Glomerular endothelial cell (primary cell): Measurements from ENCODE around the gene ASB18. TPM values are rescaled to one million over a fixed set of nuclear protein-coding genes. Genes with fewer than 3 reads are reported as not detected.

ENCODE experiments used
- DNase-seq: peaks from one replicate; pipeline ENCODE4 v3.0.0-alpha.2; 2011; ENCODE audit warnings: low read depth, low spot score; ENCODE audit errors: extremely low read depth
- total RNA-seq: library from RNA; depleted of rRNA; stranded (reverse); fragments of >200 nt; gene quantifications from 2 replicates; pipeline ENCODE4 v1.2.3, GENCODE V29; 2015

ASB18 gene
- total RNA-seq, 1 donor from 2014 or later, result not detected

DNA sequence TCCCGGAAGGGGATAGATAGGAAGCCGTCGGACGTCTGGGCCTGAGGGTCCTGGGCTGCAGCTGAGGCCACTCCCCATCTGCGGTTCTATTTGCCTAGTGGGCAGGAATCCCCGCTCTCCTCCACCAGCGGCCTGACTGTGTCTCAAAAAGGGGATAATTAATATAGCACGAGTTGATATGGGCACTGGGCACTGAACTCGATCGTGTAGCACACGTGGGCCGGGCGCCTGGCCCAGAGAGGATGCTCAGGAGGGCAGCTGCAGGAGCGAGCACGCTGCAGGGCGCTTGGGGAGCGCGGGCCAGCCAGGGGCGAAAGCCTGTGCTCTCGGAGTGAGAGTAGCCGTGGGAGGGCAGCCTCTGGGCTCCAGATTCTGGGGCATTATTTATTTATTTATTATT lies 87.3 kb downstream of the ASB18 start:
- DNase-seq, result no peak

DNA sequence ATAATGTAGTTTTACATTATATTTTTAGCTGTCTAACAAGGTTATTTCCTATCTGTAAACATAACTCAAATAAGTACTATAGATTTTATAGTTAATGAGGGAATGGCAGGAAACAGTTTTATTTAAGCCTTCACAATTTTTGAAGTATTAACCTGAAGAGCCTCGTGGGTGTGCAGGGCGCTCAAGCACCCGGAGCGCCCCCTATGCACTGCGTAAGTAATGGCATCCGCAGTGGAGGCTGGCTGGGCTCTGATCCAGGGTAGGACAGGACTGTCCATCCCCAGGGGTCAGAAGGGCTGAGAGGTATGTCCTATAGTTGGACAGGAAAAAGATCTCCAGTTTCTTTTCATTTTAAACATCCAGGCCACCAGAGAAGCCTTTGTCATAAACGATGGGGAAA lies 87.8 kb downstream of the ASB18 start:
- no peak for DNase-seq

DNA sequence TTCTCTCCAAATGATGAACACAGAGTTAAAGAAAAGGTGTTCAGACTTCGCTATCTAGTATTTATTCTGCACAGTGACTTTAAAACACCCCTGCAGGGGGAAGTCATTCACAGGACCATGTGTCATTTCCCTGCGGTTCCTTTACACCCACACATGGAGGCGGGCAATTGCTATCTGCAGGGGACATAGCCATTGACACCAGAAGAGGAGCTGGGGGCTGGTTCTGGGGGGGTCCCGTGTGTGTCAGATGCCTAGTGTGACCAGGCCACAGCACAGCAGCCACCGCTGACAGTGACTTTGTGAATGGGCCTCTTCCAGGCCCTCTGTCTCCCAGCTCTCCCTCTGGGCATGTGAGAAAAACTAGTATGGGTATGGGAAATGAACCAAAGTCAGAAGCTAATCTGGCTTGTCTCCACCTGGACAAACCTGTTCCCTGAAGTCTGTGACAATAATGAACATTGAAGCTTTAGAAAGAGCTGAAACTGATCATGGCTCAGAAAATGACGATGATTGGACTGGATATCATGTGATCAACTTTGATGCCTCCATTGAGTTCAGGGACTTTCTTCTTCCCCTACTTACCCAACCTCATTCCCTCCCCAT lies 88.6 kb downstream of the ASB18 start:
- DNase-seq, result no peak

DNA sequence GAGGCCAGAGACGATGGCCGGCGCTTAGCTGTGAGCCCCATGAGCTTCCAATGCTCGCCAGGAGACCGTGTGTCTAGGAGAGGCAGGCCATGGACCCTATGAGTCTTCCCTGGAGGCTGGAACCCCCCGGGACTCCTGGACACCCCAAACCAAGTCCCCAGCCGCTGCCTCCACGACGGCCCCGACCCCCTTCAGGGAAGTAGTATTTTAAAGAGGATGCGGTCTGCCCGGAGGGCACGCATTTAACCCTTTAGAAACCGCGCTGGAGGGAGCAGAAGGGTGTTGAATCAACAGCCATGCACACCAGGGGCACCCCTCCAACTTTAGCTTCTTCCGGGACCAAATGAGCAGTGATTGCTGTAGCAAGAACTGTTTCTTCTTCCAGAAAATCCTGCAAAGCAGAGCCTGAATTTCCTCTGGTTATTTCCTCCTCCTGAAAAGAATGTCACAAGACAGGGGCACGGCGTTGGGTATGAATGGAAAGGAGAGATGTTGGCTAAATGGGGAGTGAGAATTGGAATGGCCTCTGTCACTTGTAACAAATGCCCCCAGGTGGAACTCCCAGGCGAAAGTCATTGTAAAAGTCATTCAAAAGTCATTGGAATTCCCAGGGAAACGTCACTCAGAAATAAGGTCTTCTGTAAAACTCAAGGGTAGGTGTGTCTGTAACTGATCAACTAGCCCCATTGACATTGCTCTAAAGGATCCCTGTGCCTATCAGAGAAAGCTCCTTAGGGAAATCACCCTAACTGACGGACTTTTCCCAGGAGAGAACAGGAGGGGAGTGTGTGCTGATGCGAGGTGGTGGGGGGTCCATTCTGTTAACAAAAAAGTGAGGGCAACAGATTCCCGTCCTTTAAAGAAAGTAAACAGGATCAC lies 90.2 kb downstream of the ASB18 start:
- DNase-seq, result no peak

DNA sequence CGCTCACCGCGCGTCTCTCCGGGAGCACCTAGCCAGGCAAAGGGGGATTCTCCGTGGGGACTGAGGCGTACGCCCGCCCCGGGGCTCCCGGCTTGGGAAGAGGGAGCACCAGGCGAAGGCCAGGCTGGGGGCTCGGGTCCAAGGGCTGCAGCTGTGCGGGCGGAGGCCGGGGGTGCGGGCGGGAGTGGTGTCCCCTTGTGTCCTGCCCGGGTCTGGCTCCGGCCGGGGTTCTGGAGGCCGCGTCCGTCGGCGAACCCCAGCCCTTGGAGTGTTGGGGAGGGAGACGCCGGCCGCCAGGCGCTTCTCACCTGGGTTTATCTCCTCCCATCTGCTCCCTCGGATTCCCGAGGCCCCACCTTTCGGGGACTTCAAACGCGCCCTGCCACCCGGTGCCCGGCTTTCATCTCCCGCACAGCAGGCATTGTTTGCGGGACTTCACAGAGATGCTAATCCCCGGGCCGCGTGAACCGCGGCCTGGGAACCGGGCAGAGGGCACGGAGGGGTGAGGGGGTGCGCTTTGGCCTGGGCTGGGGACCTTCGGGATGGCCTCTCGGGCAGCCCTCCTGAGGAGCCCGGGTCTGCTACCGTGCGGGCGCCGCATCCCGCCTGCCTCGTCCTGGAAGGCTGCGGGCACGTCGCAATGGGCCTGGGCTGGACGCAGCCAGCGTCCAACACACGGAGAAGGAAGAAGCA lies 91.0 kb downstream of the ASB18 start:
- no peak for DNase-seq

DNA sequence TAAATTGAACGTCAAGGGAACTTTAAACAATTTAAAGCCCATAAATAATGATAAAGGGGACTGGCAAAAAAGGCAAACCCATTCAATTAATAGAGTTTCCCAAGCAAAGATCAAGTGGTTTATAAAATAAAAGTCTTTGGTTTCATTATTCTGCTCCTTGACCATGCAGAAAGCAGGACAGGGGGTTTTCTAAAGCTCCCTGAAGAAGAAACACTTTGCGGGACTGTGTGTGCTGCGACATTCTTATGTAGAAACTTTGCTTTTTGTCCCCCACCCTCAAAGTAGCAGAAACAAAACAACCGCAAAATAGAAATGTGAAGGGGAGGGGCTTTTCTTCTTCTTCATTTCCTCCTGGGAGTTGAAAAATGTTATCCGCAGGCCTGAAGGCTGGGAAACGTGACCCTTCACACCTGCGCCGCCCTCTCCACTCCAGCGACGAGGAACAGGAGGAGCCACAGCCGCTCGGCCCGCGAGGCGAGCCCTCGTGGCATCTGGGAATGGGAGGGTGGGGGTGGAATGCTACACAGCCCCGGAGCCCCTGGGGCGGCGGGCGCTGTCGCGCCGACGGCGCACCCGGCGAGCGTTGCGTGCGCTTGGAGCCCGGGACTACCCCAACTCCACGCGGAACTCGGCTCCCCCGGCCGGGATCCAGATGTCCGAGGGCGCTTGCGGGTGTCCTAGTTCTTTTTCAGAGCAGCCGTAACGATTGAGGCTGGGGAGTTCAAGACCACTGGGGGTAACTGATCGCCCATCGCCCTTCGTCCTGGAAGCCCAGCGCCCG lies 91.8 kb downstream of the ASB18 start:
- DNase-seq, result no peak

DNA sequence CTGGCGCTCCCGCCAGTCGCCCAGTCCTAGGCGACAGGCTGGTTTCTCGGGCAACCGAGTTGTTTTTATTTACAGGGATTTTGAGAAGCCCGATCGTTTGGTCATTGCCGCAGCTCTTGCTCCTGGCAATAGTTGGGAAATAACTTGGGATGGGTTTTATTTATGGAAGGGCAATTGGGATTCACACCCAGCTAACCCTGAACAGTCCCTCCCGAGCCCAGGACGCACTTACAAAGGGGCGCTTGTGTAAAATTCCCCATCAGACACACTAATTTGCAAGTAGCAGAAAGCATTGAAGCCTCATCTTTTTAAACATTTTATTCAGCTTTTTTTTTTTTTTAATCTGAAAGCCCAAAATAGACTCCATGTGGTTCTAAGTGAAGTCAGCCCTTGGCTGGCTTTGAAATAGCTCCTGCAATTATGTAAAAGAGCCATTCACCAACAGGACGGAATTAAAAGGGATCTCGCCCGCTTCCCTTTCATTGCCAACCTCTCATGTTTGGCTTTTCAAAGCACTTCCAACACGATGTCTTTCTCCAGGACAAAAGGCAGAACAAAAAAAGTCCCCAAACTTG lies 92.4 kb downstream of the ASB18 start:
- no peak for DNase-seq

DNA sequence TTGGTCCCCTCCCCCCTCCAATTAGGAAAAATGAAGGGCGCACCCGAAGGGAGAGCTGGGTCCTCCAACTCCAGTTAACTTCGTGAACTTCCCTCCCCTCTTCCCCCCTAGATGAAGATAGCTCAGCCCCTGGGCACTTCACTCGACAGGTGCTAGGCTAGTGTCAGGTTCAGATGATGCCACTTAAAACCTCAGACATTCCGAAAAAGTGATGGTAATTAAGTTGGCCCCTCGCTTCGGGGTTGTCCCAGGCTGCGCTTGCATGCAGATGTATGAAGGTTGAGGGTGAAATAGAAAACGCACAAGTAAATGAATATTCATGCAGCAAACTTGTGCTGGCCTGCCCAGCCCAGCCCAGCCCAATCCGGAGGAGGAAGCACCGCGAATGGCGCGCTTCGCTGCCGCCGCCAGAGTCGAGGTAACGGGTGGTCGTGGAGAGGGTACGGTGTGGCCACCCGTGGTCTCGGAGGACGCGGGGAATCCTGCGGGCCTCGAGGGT lies 93.0 kb downstream of the ASB18 start:
- no peak for DNase-seq

DNA sequence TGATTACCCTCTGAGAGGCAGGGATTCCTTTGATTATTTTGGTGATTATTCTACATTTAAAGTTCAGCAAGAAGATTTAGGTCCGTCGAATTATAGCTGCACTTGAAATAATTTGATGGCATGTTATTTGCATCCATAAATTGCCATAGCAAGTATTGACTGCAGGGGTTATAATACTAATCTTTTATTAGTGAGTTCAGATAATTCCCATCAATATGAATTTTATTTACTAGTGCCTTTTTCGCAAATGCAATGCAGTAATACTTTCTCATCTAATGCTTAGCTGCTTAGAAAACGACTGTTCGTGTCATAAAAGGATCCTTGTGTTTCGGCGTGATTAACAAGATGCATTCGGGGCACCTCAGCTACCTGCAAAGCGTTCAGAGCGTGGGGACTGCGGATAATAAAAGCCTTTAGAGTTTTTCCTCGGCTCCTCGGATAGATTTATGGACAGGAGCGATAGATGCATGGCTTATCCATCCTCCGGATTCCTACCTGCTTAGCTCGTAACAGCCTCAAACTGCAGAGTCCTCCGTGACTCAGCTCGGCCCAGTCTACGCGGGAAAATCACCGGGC lies 93.5 kb downstream of the ASB18 start:
- DNase-seq, result no peak

DNA sequence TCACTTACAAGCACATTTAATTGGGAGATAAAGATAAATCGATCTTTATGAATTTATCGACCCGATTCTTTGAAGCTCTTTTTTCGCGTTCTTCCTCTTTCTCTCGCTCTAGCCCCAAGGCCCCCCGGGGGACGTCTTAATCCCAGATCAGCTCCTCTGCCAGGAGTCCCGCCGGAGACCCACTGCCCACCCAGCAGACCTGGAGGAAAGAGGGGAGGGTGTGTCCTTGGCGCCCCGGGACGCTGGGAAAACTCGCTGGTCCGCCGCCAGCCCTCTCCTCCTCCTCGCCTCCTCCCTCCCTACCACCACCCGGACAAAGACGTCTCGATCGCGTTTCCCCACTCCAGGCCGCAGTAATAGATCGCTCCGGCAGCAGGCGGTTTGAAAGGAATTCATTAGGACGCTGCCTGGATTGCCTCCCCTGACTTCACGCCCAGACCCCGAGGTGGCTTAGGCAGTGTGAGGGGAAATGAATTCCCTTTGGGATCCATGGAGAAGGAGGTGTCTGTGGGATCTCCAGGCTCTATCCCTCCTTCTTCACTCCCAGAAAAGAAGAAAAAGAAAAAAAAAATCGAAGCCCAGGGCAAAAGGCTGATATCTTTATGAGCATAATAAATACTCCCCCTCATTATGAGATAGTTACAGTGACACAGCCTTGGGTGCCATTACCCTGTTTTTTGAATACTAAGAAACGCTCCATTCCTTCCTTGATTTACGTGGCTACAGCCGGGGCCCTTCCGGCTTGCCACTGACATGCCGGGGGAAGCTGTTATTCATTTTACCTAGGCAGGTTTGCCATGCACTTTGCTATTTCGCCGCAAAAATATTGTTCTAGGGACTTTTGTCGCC lies 94.2 kb downstream of the ASB18 start:
- DNase-seq, result no peak

DNA sequence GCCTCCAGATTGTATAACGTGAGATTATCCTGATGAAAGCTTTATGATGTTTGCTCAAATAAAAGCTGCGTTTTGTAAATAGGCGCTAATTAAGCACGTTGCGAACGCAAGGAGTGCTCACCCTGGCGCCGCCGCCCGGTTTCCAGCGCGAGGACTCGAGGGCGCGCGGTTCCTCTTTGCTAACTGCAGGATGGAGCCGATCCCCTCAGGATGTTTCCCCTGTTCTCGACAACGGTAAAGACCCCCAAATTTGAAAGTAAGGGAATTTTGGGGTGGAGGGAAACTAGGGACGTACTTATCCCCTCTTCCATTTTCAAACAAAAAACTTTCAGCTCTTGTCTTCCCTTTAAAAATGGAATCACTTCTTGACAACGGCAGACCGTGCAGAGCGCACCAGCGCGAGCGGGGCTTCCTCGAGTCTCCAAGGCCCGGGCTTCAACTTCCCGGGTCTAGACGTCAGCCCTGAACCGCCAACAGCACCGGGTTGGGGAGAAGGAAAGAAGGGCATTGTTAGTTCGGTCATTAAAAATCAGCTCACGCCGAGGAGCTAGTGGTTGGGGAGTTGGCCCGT lies 95.0 kb downstream of the ASB18 start:
- no peak for DNase-seq

DNA sequence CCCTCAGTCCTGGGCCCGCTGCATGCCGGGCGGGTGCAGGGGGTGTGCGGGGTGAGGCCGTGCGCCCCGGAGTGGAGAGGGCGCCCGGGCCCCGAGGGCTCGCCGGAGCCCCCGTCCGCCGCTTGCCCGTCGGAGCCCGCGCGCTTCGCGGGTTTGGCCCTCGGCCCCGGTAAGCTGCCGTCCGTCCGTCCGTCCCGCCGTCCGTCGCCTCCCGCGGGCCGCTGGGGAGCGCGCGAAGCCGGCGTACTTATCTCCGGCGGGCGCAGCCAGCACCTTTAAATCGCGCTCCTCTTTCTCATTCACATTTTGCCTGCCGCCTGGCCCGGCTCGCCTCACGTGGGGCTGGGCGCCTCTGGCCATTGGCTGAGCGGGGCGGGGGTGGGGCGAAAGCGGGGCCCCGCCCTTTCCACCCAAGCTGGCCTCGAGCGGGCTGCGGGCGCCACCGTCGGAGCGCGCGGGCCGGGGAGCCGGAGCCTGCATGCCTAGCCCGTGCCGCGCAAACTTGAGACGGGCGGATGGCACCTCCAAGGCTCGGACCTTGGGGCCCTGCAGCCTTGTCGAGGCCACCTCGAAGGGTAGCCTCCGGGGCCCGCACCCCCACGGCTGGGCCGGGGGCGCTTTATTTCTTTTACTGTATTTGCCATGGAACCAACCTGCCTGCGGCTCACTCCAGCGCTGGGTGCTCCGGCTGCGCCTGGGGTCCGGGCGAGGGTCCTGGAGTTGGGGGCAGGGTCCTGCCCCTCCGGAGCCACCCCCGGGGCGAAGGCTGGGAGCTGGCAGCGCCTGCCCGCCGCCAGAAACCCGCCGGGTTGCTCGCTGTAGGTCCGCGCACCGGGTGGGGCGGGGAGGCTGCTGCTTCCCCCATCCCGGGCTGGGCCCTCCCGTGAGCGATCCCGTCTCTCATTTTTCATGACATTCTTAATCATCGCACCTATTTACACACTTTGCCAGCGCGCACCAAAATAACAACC lies 95.8 kb downstream of the ASB18 start, which contains the start of gene GBX2:
Gene GBX2 (minus strand): TSS at position 277 of the 971 bp plus-strand sequence. CDS start 415 bp downstream, outside the sequence.
- DNase-seq, result no peak

DNA sequence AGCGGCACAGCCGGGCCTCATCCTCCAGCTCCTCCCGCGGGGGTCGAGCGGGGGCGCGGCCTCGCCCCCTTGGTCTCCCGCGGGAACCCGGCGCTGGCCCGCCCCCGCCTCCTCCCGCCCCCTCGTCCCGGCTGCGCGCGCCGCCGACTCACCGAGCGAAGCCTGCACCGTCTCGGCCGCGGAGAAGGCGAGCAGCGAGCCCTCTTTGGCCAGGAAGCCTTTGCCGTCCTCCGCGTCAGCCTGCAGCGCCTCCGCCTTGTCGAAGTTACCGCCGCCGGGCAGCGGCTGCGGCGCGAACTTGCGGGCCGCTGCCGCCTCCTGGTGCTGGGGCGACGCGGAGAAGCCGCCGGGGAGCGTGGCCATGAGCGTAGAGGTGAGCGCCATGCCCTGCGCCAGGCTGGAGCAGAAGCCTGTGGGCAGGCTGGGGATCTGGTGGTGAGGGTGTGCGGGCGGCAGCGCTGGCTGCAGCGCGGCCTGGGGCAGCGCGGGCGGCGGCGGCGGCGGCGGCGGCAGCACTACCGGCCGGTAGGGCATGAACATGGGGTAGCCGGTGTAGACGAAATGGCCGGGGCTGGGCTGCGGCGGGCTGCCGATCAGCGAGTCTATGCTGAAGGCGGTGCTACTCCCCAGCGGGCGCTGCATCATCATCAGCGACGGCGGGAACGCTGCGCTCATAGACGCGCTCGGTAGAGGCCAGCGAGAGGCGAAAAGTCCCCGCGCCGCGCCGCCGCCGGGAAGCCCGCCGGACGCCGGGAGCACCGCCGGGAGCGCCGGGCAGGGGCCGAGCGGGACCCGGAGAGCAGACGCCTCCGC lies 96.7 kb downstream of the ASB18 start:
- no peak for DNase-seq

DNA sequence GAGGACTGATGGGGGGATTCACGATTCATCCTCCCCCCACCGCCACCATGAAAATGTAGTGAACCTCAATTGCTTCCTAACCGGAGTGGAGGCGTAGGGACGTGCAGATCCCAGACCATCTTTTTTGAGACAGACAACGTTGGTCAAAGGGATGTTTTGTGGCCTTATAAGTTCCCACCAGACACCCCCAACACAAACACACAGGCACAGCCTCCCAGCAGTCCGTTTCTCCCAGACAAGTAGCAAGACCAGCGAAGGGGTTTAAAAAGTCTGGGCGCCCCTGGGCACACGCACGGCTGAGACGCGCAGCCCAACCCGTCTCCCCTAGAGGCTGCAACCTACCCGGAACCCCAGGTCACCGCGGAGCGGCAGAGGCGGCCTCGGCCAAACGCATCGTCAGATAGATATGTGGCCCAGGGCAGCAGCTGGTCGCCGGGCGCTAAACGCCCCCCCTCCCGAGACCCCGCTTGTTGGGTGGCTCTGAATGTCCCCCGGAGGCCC lies 97.4 kb downstream of the ASB18 start:
- DNase-seq, result no peak

DNA sequence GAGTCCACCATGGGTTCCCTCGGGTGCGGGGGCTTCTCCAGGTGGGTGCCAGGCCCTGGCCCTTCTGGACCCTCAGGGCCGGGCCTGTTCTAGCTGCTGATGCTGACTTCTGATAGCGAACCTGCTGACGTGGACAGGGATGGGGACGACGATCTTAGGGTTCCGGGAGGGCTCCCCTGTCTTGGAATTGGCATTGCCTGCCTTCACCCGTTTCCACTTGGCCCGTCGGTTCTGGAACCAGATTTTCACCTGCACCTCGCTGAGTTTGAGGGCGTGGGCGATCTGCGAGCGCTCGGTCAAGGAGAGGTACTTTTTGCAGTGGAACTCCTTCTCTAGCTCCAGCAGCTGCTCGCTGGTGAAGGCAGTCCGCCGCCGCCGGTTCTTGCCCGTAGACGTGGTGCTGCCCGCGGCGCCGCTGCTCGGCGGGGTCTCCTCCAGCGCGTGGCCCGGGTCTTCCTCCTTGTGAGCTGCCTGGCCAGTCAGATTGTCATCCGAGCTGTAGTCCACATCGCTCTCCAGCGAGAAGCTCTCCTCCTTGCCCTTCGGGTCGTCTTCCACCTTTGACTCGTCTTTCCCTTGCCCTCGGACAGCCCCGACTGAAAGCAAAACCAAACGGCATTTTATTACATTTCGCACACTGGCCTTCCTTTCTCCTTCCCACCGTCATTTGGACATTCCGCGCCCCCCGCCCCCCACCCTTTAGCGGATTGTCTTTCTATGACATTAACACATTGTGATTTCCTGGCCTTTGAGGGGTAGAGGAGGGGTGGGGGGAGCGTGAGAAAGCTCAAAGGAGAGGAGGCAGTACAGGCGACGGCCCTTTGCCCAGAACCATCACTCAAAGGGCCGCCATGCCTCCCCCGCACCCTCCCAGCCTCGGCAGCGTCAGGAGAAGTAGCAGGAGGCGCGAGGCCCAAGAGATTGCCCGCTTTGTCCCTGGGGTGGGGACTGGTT lies 98.1 kb downstream of the ASB18 start:
- DNase-seq, result no peak
